Naive thymus-derived CD4-positive, alpha-beta T cell (primary cell): Measurements from ENCODE around the gene OSM. TPM values are rescaled to one million over a fixed set of nuclear protein-coding genes. Genes with fewer than 3 reads are reported as not detected.

ENCODE experiments used
- ATAC-seq: fragments of 150-1000 bp; cut with Tn5 transposase; 2 replicates; pipeline ENCODE4 v1.10.0; 2021; ENCODE audit warnings: mild to moderate bottlenecking, moderate library complexity
- CTCF ChIA-PET: fragments of 350-600 bp; sonication (Branson Sonifier 250); formaldehyde crosslinking; loops from one replicate; lab custom pipeline; 2021; ENCODE audit warnings: antibody characterized with exemption; lab: Charles Lee
- POLR2A ChIA-PET: fragments of 350-600 bp; sonication (Branson Sonifier 250); formaldehyde crosslinking; loops from one replicate; lab custom pipeline; 2021; ENCODE audit warnings: antibody characterized with exemption, inconsistent platforms; lab: Charles Lee
- DNase-seq, 9 donors: peaks; one replicate each; pipeline versions ENCODE4 v3.0.0 to v3.0.0-alpha.2; 2020 to 2022; ENCODE audit warnings: mixed read lengths in 1 of 9
- H3K27ac ChIP-seq: one replicate; pipeline ENCODE4 v1.7.0; 2013; ENCODE audit warnings: mild to moderate bottlenecking, low read depth, low read length, moderate library complexity
- H3K27me3 ChIP-seq, 2 donors: one replicate each; pipeline ENCODE4 v1.7.0; 2013; ENCODE audit warnings: low read length in 2 of 2, mild to moderate bottlenecking in 2 of 2, moderate library complexity in 2 of 2; ENCODE audit not compliant: control insufficient read depth in 2 of 2, insufficient read depth in 2 of 2
- H3K36me3 ChIP-seq, 3 experiments: 1 replicate in 2 of 3; 2 replicates in 1 of 3; pipeline ENCODE4 v1.7.0; 2013; ENCODE audit warnings: low read length in 3 of 3, mild to moderate bottlenecking in 3 of 3, moderate library complexity in 1 of 3; ENCODE audit not compliant: insufficient read depth in 3 of 3, control insufficient read depth in 2 of 3
- H3K4me1 ChIP-seq, 2 donors: one replicate each; pipeline ENCODE4 v1.7.0; 2013; ENCODE audit warnings: low read length in 2 of 2, mild to moderate bottlenecking in 2 of 2, moderate library complexity in 1 of 2; ENCODE audit not compliant: control insufficient read depth in 2 of 2, insufficient read depth in 2 of 2
- H3K4me3 ChIP-seq: 2 replicates; pipeline ENCODE4 v1.7.0; 2013; ENCODE audit warnings: mild to moderate bottlenecking, low read length
- H3K9me3 ChIP-seq, 3 experiments: 1 replicate in 2 of 3; 2 replicates in 1 of 3; pipeline ENCODE4 v1.7.0; 2013; ENCODE audit warnings: low read length in 3 of 3; ENCODE audit not compliant: control insufficient read depth in 2 of 3
- H3K27ac Mint-ChIP-seq, 9 donors: one replicate each; pipeline ENCODE4 v1.8.0; 2020 to 2022; ENCODE audit warnings: mixed read lengths in 9 of 9, mild to moderate bottlenecking in 8 of 9, moderate library complexity in 5 of 9, inconsistent platforms in 2 of 9
- H3K27me3 Mint-ChIP-seq, 5 donors: one replicate each; pipeline ENCODE4 v1.8.0; 2021 to 2022; ENCODE audit warnings: mixed read lengths in 5 of 5, mild to moderate bottlenecking in 1 of 5
- H3K36me3 Mint-ChIP-seq, 5 donors: one replicate each; pipeline ENCODE4 v1.8.0; 2020 to 2022; ENCODE audit warnings: mixed read lengths in 5 of 5, mild to moderate bottlenecking in 3 of 5, inconsistent platforms in 1 of 5
- H3K4me1 Mint-ChIP-seq, 7 donors: one replicate each; pipeline ENCODE4 v1.8.0; 2020 to 2022; ENCODE audit warnings: mixed read lengths in 7 of 7, mild to moderate bottlenecking in 3 of 7, inconsistent platforms in 1 of 7
- H3K4me3 Mint-ChIP-seq, 10 donors: one replicate each; pipeline ENCODE4 v1.8.0; 2020 to 2022; ENCODE audit warnings: mild to moderate bottlenecking in 10 of 10, mixed read lengths in 10 of 10, moderate library complexity in 6 of 10, inconsistent platforms in 2 of 10
- H3K9me3 Mint-ChIP-seq, 11 donors: one replicate each; pipeline ENCODE4 v1.8.0; 2020 to 2022; ENCODE audit warnings: mixed read lengths in 11 of 11, mild to moderate bottlenecking in 4 of 11, inconsistent platforms in 1 of 11, moderate library complexity in 1 of 11
- intact Hi-C, 2 donors: fragments of 100-400 bp; cut with micrococcal nuclease; formaldehyde crosslinking; loops; one replicate each; pipeline ENCODE4 v1.15.1; 2023
- polyA plus RNA-seq, 2 donors: library from polyadenylated mRNA; unstranded; fragments of 300-500 nt; fragmentation: Illumina TruSeq; gene quantifications; one replicate each; pipeline ENCODE4 v1.2.3, GENCODE V29; 2021
- total RNA-seq, 6 experiments: library from RNA in 5 of 6; stranded (reverse) in 5 of 6; gene quantifications; 1 replicate in 5 of 6; 2 replicates in 1 of 6; pipeline ENCODE4 v1.2.3 and lab custom pipeline; 2021 to 2026

OSM gene
- total and polyA plus RNA-seq, 7 experiments from 2014 or later = 0.49 to 158 (median 6.3) TPM

DNA sequence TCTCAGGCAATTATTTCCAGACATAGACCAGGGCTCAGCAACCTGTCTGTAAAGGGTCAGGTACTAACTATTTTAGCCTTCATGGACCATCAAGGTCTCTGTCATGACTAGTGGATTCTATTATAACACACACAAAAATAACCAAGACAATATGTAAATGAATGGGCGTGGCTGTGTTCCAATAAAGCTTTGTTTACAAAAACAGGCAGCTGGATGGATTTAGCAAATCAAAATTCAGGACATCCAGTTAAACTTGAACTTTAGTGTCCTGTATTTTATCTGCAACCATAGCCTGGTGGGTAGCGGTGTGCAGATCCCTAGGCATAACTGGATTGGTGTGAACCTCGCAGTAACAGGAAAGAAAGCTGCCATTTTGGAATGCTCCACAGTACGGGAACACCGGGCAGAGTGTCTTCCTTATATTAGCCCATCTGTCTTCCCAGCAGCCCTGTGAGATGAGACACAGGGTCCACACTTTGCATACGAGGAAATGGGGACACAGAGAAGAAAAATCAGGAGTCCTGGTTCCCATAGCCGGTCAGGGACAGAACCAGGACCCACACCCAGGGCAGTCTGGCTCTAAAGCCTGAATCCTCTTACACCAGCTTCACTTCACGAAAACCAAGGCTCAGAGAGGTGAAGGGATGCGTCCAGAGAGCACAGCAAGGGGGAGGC, 35.7 kb downstream of the OSM start:
- H3K27me3 ChIP-seq = no peaks in the 10 kb centered on the region
- H3K36me3 ChIP-seq = no peaks in the 10 kb centered on the region
- H3K9me3 Mint-ChIP-seq = no peaks in the 10 kb centered on the region
- ChIA-PET POLR2A (no interaction called here), CTCF (no interaction called here)
- H3K27ac Mint-ChIP-seq = peak overlapping the region in 3 of 9 donors; percentile 21 to 71 (median 25)
- H3K9me3 ChIP-seq = no peaks in the 10 kb centered on the region
- intact Hi-C loops = no loop called here
- no peak overlapping the region for H3K27ac ChIP-seq
- no peak for ATAC-seq
- DNase-seq = no peak
- H3K4me1 Mint-ChIP-seq = peaks cover 9 to 49% (median 19%) of the 10 kb centered on the region in 7 donors
- no peaks in the 10 kb centered on the region for H3K27me3 Mint-ChIP-seq
- H3K4me1 ChIP-seq = peaks cover 2 to 5% of the 10 kb centered on the region in 2 donors
- H3K4me3 ChIP-seq = no peak overlapping the region
- H3K36me3 Mint-ChIP-seq = no peaks in the 10 kb centered on the region
- no peak overlapping the region for H3K4me3 Mint-ChIP-seq

DNA sequence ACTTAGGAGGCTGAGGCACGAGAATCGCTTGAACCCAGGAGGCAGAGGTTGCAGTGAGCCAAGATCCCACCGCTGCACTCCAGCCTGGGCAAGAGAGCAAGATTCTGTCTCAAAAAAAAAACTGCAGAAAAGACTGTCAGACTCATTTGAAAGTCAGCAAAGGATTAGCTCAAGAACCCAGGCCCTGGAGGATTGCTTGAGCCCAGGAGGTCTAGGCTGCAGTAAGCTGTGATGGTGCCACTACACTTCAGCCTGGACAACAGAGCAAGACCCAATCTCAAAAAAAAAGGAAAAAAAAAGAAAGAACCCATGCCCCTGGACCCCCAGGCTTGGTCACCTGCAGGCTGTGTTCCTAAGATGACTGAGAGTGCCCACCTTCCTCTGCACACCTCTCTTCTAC, 36.3 kb downstream of the OSM start:
- POLR2A ChIA-PET = no interaction called here
- H3K4me3 Mint-ChIP-seq = no peak overlapping the region
- H3K4me1 Mint-ChIP-seq = peaks cover 12 to 52% (median 25%) of the 10 kb centered on the region in 7 donors
- H3K36me3 ChIP-seq = no peaks in the 10 kb centered on the region
- no peaks in the 10 kb centered on the region for H3K27me3 Mint-ChIP-seq
- H3K36me3 Mint-ChIP-seq = no peaks in the 10 kb centered on the region
- H3K4me1 ChIP-seq = peaks cover 5 to 7% of the 10 kb centered on the region in 2 donors
- CTCF ChIA-PET = no interaction called here
- H3K27ac ChIP-seq = no peak overlapping the region
- H3K27me3 ChIP-seq = no peaks in the 10 kb centered on the region
- no peaks in the 10 kb centered on the region for H3K9me3 Mint-ChIP-seq
- intact Hi-C loops = no loop called here
- H3K27ac Mint-ChIP-seq = peak overlapping the region in 3 of 9 donors; percentile 21 to 71 (median 25)
- H3K9me3 ChIP-seq = no peaks in the 10 kb centered on the region
- H3K4me3 ChIP-seq = no peak overlapping the region
- DNase-seq = no peak
- ATAC-seq = no peak

DNA sequence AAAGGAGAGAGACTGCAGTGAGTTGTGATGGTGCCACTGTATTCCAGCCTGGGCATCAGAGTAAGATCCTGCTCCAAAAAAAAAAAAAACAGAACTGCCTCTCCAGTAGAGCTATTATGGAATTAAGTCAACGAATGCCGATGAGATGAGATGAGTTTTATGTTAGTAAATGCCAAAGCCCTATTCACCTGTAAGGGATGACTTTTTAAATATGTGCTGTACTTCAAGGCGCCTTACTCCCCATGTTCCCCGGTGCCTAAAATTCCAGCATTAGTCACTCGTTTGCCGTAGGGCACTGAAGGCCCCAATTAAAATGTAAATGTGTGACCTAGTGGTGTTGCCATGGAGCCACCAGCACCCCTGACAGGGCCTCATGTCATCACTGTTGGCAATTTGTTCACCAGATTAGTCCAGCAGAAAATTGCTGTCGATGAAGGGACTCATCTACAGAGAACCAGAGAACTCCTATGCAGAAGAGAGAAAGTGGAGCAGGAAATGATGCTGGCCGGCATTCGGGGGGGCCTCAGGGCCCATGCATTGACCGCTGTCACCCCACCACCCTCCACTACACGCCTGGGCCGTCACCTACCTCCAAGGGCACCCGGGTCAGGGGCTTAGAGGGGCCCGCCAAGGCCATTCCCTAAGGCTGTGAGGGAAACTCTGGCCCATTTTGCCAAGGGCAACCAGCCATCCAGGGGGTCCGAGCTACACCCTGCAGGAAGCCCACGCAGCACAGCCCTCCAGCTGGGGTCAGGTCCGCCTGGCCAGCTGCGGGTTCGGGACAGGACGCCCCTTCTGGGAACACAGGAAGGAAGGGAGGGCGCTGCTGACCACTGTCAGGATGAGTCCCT, 37.9 kb downstream of the OSM start:
- H3K9me3 ChIP-seq = no peaks in the 10 kb centered on the region
- Mint-ChIP-seq H3K4me1 (peaks cover 19 to 59% (median 34%) of the 10 kb centered on the region in 7 donors), H3K9me3 (no peaks in the 10 kb centered on the region), H3K27me3 (no peaks in the 10 kb centered on the region), H3K4me3 (no peak overlapping the region), H3K36me3 (peaks cover 0 to 4% (median 0%) of the 10 kb centered on the region in 5 donors), H3K27ac (peak overlapping the region in 3 of 9 donors; percentile 18 to 73 (median 48))
- intact Hi-C loops = loop anchor here in 1 of 2 donors (10.0 kb wide), 1 partner anchor 54 kb away; no protein-coding TSS in a partner anchor
- no peak overlapping the region for H3K4me3 ChIP-seq
- CTCF ChIA-PET = interaction anchor here (0.6 kb wide), 1 partner anchor 11 kb away, joined by 3 read pairs; no protein-coding TSS in a partner anchor
- ATAC-seq = no peak
- no peak for DNase-seq
- H3K4me1 ChIP-seq = peaks cover 5 to 16% of the 10 kb centered on the region in 2 donors
- POLR2A ChIA-PET = no interaction called here
- H3K27me3 ChIP-seq = no peaks in the 10 kb centered on the region
- H3K36me3 ChIP-seq = no peaks in the 10 kb centered on the region
- H3K27ac ChIP-seq = no peak overlapping the region

DNA sequence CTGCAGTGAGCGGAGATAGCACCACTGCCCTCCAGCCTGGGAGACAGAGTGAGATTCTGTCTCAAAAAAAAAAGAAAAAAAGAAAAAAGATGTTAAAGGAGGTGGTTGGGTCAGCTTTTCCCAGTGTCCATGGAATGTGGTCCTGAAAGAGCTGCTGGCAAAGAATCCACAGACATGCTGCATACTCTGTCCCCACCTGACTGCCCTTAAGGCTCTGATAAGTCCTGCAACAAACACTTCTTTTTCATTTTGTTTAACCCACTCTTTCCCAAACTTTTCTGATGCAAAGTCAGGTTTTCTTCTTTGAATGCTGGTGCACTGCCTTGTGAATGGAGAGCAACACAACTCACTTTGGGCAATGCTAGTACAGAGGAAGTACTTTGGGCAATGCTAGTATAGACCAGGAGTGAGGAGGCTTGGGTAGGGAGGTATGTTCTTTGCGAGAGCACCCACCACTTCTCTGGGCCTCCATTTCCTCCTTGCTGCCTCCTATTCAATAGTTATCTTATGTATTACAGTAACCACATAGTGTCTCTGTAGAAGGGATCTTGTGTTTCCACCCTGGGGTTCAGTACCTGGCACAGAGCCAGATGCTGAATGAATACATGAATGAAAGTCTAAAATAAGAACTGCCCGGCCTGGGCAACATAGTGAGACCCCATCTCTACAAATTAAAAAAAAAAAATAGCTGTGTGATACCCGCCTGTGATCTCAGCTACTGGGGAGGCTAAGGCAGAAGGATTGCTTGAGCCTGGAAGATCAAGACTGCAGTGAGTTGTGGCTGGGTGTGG, 39.0 kb downstream of the OSM start:
- H3K4me1 ChIP-seq = peaks cover 5 to 16% of the 10 kb centered on the region in 2 donors
- peak overlapping the region in 7 of 9 donors; percentile 8 to 86 (median 53) for H3K27ac Mint-ChIP-seq
- H3K27me3 Mint-ChIP-seq = no peaks in the 10 kb centered on the region
- no peaks in the 10 kb centered on the region for H3K36me3 ChIP-seq
- no peaks in the 10 kb centered on the region for H3K9me3 ChIP-seq
- peaks cover 0 to 4% (median 0%) of the 10 kb centered on the region in 5 donors for H3K36me3 Mint-ChIP-seq
- peak overlapping the region in 2 of 10 donors; percentile 42 to 43 for H3K4me3 Mint-ChIP-seq
- no peaks in the 10 kb centered on the region for H3K27me3 ChIP-seq
- peak in 1 of 9 donors; percentile 16 for DNase-seq
- H3K4me3 ChIP-seq = no peak overlapping the region
- peaks cover 23 to 70% (median 37%) of the 10 kb centered on the region in 7 donors for H3K4me1 Mint-ChIP-seq
- H3K27ac ChIP-seq = no peak overlapping the region
- ATAC-seq = no peak
- CTCF ChIA-PET = interaction anchor here (0.6 kb wide), 1 partner anchor 10 kb away, joined by 3 read pairs; no protein-coding TSS in a partner anchor
- H3K9me3 Mint-ChIP-seq = no peaks in the 10 kb centered on the region
- intact Hi-C loops = loop anchor here in 1 of 2 donors (10.0 kb wide), 1 partner anchor 53 kb away; no protein-coding TSS in a partner anchor
- POLR2A ChIA-PET = no interaction called here

DNA sequence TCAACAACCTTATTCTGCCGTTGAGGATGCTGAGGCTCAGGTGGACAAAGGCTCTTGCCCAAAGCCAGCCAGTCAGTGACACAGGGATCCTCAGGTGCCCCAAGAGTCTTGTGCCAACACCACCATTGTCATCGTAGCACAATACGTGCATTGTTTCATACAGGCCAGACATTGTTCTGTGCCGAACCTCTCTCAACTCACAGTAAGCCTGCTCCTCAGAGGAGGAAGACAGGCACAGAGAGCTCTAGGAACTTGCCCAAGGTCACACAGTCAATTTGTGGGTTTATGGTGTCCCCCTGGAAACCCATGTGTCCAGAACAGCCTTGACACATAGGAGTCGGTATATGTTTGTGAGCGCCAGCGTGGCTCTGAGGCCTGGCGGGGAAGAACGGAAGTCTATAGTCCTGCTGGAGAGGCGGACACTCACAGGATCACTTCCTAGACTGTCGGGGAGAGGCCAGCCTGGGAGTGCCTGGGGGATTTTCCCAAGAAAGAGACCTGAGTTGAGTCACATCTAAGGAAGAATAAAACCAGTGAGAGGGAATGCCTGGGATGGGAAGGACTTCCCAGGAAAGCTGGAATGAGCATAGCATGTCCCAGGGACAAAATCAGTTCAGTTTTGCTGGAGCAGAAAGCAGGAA, 40.3 kb downstream of the OSM start:
- Histone ChIP-seq H3K4me3 (no peak overlapping the region), H3K4me1 (peaks cover 16 to 17% of the 10 kb centered on the region in 2 donors), H3K9me3 (no peaks in the 10 kb centered on the region), H3K27ac (no peak overlapping the region), H3K36me3 (no peaks in the 10 kb centered on the region), H3K27me3 (no peaks in the 10 kb centered on the region)
- peaks cover 0 to 4% (median 0%) of the 10 kb centered on the region in 5 donors for H3K36me3 Mint-ChIP-seq
- H3K9me3 Mint-ChIP-seq = no peaks in the 10 kb centered on the region
- intact Hi-C loops = loop anchor here in 1 of 2 donors (10.0 kb wide), 1 partner anchor 52 kb away; no protein-coding TSS in a partner anchor
- no peak overlapping the region for H3K4me3 Mint-ChIP-seq
- H3K4me1 Mint-ChIP-seq = peaks cover 30 to 80% (median 50%) of the 10 kb centered on the region in 7 donors
- ChIA-PET CTCF (no interaction called here), POLR2A (no interaction called here)
- H3K27ac Mint-ChIP-seq = peak overlapping the region in 7 of 9 donors; percentile 1 to 81 (median 46)
- DNase-seq = no peak
- ATAC-seq = no peak
- H3K27me3 Mint-ChIP-seq = no peaks in the 10 kb centered on the region
